Right cardiac atrium (tissue), 5 donors: ENCODE measurements around the gene ANO1. TPM values are rescaled to one million over a fixed set of nuclear protein-coding genes. Genes with fewer than 3 reads are reported as not detected.

Experiments used
- ATAC-seq, 2 donors: fragments of 200-7000 bp; cut with Tn5 transposase; one replicate each; pipeline versions ENCODE4 v1.8.0 to v1.9.1; 2020; ENCODE audit warnings: moderate library complexity in 2 of 2, mild to moderate bottlenecking in 1 of 2
- DNase-seq, 3 donors: peaks; one replicate each; pipeline ENCODE4 v3.0.0-alpha.2; 2020
- H3K27ac ChIP-seq: one replicate; pipeline ENCODE4 v1.5.1; 2013; ENCODE audit warnings: mild to moderate bottlenecking, low read length, control low read depth, moderate library complexity
- H3K27me3 ChIP-seq: one replicate; pipeline ENCODE4 v1.6.1; 2013; ENCODE audit not compliant: control insufficient read depth, insufficient read depth
- H3K4me1 ChIP-seq: one replicate; pipeline ENCODE4 v1.6.1; 2013; ENCODE audit warnings: low read length; ENCODE audit not compliant: control insufficient read depth, insufficient read depth
- H3K4me3 ChIP-seq: one replicate; pipeline ENCODE4 v1.5.1; 2013; ENCODE audit warnings: low read length, control low read depth
- H3K9me3 ChIP-seq: one replicate; pipeline ENCODE4 v1.6.1; 2013; ENCODE audit warnings: low read length; ENCODE audit not compliant: control insufficient read depth
- WGBS: extraction: QIAGEN DNeasy Blood & Tissue Kit; methylation state at CpG from one replicate; pipeline ENCODE4 v1.1.7; 2013; 5-methylcytosine and 5-hydroxymethylcytosine counted together
- intact Hi-C, 4 donors: fragments of 100-400 bp; cut with DNase I; formaldehyde crosslinking; loops; one replicate each; pipeline versions ENCODE4 v1.11.0 to v1.14.0; 2022 to 2023
- polyA plus RNA-seq: library from polyadenylated mRNA; stranded (reverse); fragments of 200-250 nt; gene quantifications from one replicate; pipeline ENCODE4 v1.2.3, GENCODE V29; 2013
- total RNA-seq, 4 donors: library from RNA; stranded (reverse); fragmentation: NEBNext Ultra II Directional; extraction: Animal tissue kit (Norgen Biotek cat#: 25700); gene quantifications; one replicate each; pipeline ENCODE4 v1.2.1, GENCODE V29; 2021
- donor health status: healthy with polysubstance abuse.
- donor health status: DM: no; HTN: yes; CAD: no.
- donor health status: DM: no; HTN: no; CAD: no.
- donor health status: DM: no; HTN: yes; CAD: no; lungs with severe emphysema.
- donor health status: DM: yes; HTN: yes; CAD: no.

ANO1 gene
- total and polyA plus RNA-seq, 5 donors, result 6.8 to 18.2 (median 8.8) TPM

- WGBS, result 90% methylated on average over 12 of the region's 12 CpGs
- no peak for DNase-seq
- intact Hi-C loops, result no loop called here
Observed at GRCh38 chr11:70036971-70037882, 40.9 kb upstream of the ANO1 start.

GRCh38 chr11:70038034-70038834 lies 39.9 kb upstream of the ANO1 start:
- Histone ChIP-seq H3K9me3 (peaks cover 4% of the 10 kb centered on the region), H3K4me1 (no peaks in the 10 kb centered on the region), H3K4me3 (no peak overlapping the region), H3K27ac (no peak overlapping the region), H3K27me3 (no peaks in the 10 kb centered on the region)
- ATAC-seq (no peak), DNase-seq (no peak)
- 87% methylated on average over 9 of the region's 9 CpGs for WGBS
- intact Hi-C loops, result no loop called here

More at GRCh38 chr11:70036971-70037882, 40.9 kb upstream of the ANO1 start:
- ATAC-seq, result no peak
- H3K27me3 ChIP-seq, result no peaks in the 10 kb centered on the region
- no peaks in the 10 kb centered on the region for H3K4me1 ChIP-seq
- no peak overlapping the region for H3K4me3 ChIP-seq
- H3K9me3 ChIP-seq, result peaks cover 3% of the 10 kb centered on the region
- no peak overlapping the region for H3K27ac ChIP-seq

GRCh38 chr11:70040452-70040851 lies 37.7 kb upstream of the ANO1 start:
- Histone ChIP-seq H3K27ac (no peak overlapping the region), H3K27me3 (no peaks in the 10 kb centered on the region), H3K4me1 (no peaks in the 10 kb centered on the region), H3K9me3 (peaks cover 4% of the 10 kb centered on the region), H3K4me3 (no peak overlapping the region)
- intact Hi-C loops, result no loop called here
- no peak for DNase-seq
- WGBS, result 95% methylated on average over 11 of the region's 11 CpGs
- no peak for ATAC-seq

- Histone ChIP-seq H3K4me3 (no peak overlapping the region), H3K4me1 (no peaks in the 10 kb centered on the region), H3K27me3 (no peaks in the 10 kb centered on the region), H3K9me3 (peaks cover 4% of the 10 kb centered on the region), H3K27ac (no peak overlapping the region)
- DNase-seq (no peak), ATAC-seq (no peak)
- intact Hi-C loops, result no loop called here
- WGBS, result 91% methylated on average over 4 of the region's 4 CpGs
Observed at GRCh38 chr11:70040869-70041501, 37.1 kb upstream of the ANO1 start.

- no peaks in the 10 kb centered on the region for H3K27me3 ChIP-seq
- H3K4me3 ChIP-seq, result no peak overlapping the region
- H3K4me1 ChIP-seq, result no peaks in the 10 kb centered on the region
- no peak for ATAC-seq
- H3K9me3 ChIP-seq, result peaks cover 3% of the 10 kb centered on the region
- DNase-seq, result no peak
- no peak overlapping the region for H3K27ac ChIP-seq
- WGBS, result 91% methylated on average over 1 of the region's 1 CpG
- intact Hi-C loops, result no loop called here
Observed at GRCh38 chr11:70043482-70043881, 34.6 kb upstream of the ANO1 start.

- Histone ChIP-seq H3K9me3 (peaks cover 2% of the 10 kb centered on the region), H3K4me1 (no peaks in the 10 kb centered on the region), H3K27me3 (no peaks in the 10 kb centered on the region), H3K4me3 (no peak overlapping the region), H3K27ac (no peak overlapping the region)
- ATAC-seq (no peak), DNase-seq (no peak)
- WGBS, result 80% methylated on average over 3 of the region's 3 CpGs
- intact Hi-C loops, result no loop called here
Observed at GRCh38 chr11:70046089-70046488, 32.0 kb upstream of the ANO1 start.

- DNase-seq (no peak), ATAC-seq (peak in 1 of 2 donors; percentile 57)
- WGBS, result 47% methylated on average over 11 of the region's 12 CpGs
- Histone ChIP-seq H3K27me3 (no peaks in the 10 kb centered on the region), H3K27ac (no peak overlapping the region), H3K4me3 (no peak overlapping the region), H3K9me3 (no peaks in the 10 kb centered on the region), H3K4me1 (no peaks in the 10 kb centered on the region)
- intact Hi-C loops, result no loop called here
Observed at GRCh38 chr11:70048279-70049024, 29.7 kb upstream of the ANO1 start.

GRCh38 chr11:70049045-70049444 lies 29.1 kb upstream of the ANO1 start:
- ATAC-seq (no peak), DNase-seq (no peak)
- H3K9me3 ChIP-seq, result no peaks in the 10 kb centered on the region
- H3K27me3 ChIP-seq, result no peaks in the 10 kb centered on the region
- no peak overlapping the region for H3K27ac ChIP-seq
- H3K4me1 ChIP-seq, result no peaks in the 10 kb centered on the region
- intact Hi-C loops, result no loop called here
- WGBS, result 74% methylated on average over 5 of the region's 5 CpGs
- no peak overlapping the region for H3K4me3 ChIP-seq

- no peak overlapping the region for H3K27ac ChIP-seq
- ATAC-seq (no peak), DNase-seq (no peak)
- no peak overlapping the region for H3K4me3 ChIP-seq
- no peaks in the 10 kb centered on the region for H3K27me3 ChIP-seq
- intact Hi-C loops, result no loop called here
- no peaks in the 10 kb centered on the region for H3K4me1 ChIP-seq
- WGBS, result 76% methylated on average over 7 of the region's 7 CpGs
- no peaks in the 10 kb centered on the region for H3K9me3 ChIP-seq
Observed at GRCh38 chr11:70050243-70050642, 27.9 kb upstream of the ANO1 start.

GRCh38 chr11:70054004-70054403 lies 24.1 kb upstream of the ANO1 start:
- DNase-seq (no peak), ATAC-seq (no peak)
- no peaks in the 10 kb centered on the region for H3K9me3 ChIP-seq
- 87% methylated on average over 3 of the region's 3 CpGs for WGBS
- H3K27ac ChIP-seq, result no peak overlapping the region
- no peak overlapping the region for H3K4me3 ChIP-seq
- no peaks in the 10 kb centered on the region for H3K27me3 ChIP-seq
- no peaks in the 10 kb centered on the region for H3K4me1 ChIP-seq
- intact Hi-C loops, result no loop called here
